GM19455 (cell line): Measurements from ENCODE around the gene ZNF81.
"Not testable (repeated sequence)": the region's sequence is repeated elsewhere in the genome, so short reads cannot be mapped to it uniquely, and the experiment has no call there.

ENCODE experiments used
- ATAC-seq: cut with Tn5 transposase; IDR thresholded peaks from one replicate; pipeline ENCODE4 v1.9.1; 2021; ENCODE audit not compliant: unreplicated experiment

The ZNF81 gene

GRCh38 chrX:47931970-47932369 lies 95.3 kb downstream of the ZNF81 start:
- not testable (repeated sequence) for ATAC-seq

- no peak for ATAC-seq
These were observed 97.2 kb downstream of the ZNF81 start for GRCh38 chrX:47933946-47934345.

- no peak for ATAC-seq
These were observed 99.7 kb downstream of the ZNF81 start for GRCh38 chrX:47936224-47936939.

GRCh38 chrX:47936940-47937317 lies 100.2 kb downstream of the ZNF81 start:
- ATAC-seq: no peak

GRCh38 chrX:47940448-47940847 lies 103.7 kb downstream of the ZNF81 start:
- no peak for ATAC-seq

- no peak for ATAC-seq
These were observed 104.7 kb downstream of the ZNF81 start for GRCh38 chrX:47941423-47941822.

GRCh38 chrX:47955295-47955694 lies 118.6 kb downstream of the ZNF81 start:
- ATAC-seq: not testable (repeated sequence)

- ATAC-seq: no peak
These were observed 119.3 kb downstream of the ZNF81 start for GRCh38 chrX:47956016-47956415.

GRCh38 chrX:47958206-47958605 lies 121.5 kb downstream of the ZNF81 start:
- ATAC-seq: not testable (repeated sequence)

GRCh38 chrX:47958761-47959342 lies 122.2 kb downstream of the ZNF81 start:
- no peak for ATAC-seq

- ATAC-seq: no peak
These were observed 123.7 kb downstream of the ZNF81 start for GRCh38 chrX:47960406-47960805.

- not testable (repeated sequence) for ATAC-seq
These were observed 125.1 kb downstream of the ZNF81 start for GRCh38 chrX:47961830-47962229.

GRCh38 chrX:47965526-47965925 lies 128.8 kb downstream of the ZNF81 start:
- ATAC-seq: not testable (repeated sequence)
